Measurements from ENCODE around the gene MACC1. TPM values are rescaled to one million over a fixed set of nuclear protein-coding genes. Genes with fewer than 3 reads are reported as not detected.

The MACC1 gene
- total and polyA plus RNA-seq, 2 donors (not counting 1 experiment from before 2014, with no cell fraction given), result 0.92 to 6.2 TPM

DNA sequence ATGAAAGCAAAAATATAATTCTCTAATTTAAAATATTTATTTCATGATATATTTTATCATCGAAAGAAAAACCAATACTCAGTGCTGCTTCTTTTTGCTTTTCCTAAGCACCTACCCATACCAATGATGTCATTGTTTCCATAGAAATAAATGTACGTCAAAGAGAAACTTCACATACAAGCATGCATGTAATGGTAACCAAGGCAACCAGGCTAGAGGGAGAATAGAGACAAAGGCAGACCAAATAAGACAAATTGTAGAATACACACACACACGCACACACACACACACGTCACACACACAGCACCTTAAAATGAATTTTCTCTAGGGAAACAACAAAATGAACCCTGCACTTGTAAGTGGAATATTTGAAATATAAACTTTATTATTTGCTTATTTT lies 75.5 kb downstream of the MACC1 start:
- Histone ChIP-seq H3K4me3 (ENCODE audit: control extremely low read depth in 1 of 5, extremely low read depth in 1 of 5, insufficient read depth in 1 of 5, low read depth in 2 of 5, low read length in 4 of 5) (no peak overlapping the region), H3K27ac (ENCODE audit: low read length in 2 of 2) (no peak overlapping the region), H3K36me3 (replicated peaks in 1 of 2; ENCODE audit: control extremely low read depth in 1 of 2, control insufficient read depth in 1 of 2, extremely low read depth in 1 of 2, insufficient read depth in 2 of 2, low read length in 1 of 2) (peaks cover 3 to 7% of the 10 kb centered on the region in 2 experiments), H3K4me1 (ENCODE audit: control insufficient read depth in 2 of 2, insufficient read depth in 2 of 2, low read length in 2 of 2) (no peaks in the 10 kb centered on the region), H3K79me2 (ENCODE audit: control insufficient read depth, insufficient read depth, low read length) (no peaks in the 10 kb centered on the region), H3K9me3 (ENCODE audit: control extremely low read depth in 1 of 3, control insufficient read depth in 2 of 3, insufficient read depth in 1 of 3, low read length in 2 of 3) (no peaks in the 10 kb centered on the region), H3K27me3 (replicated peaks in 1 of 4; ENCODE audit: control extremely low read depth in 1 of 4, control insufficient read depth in 3 of 4, insufficient read depth in 4 of 4, low read length in 3 of 4) (no peaks in the 10 kb centered on the region), H3K4me2 (replicated peaks; ENCODE audit: low read depth, low read length, poor library complexity, severe bottlenecking) (no peak overlapping the region), H4K20me1 (ENCODE audit: control insufficient read depth, insufficient read depth, low read length, poor library complexity, severe bottlenecking) (no peaks in the 10 kb centered on the region), H3K9ac (ENCODE audit: low read length) (no peak overlapping the region), H2AFZ (ENCODE audit: insufficient read depth, low read depth, low read length, poor library complexity, severe bottlenecking) (no peak overlapping the region)
- no peak for TF ChIP-seq EZH2 (IDR thresholded peaks at IDR 0.05; ENCODE audit: borderline replicate concordance, insufficient read depth, low read depth, low read length, poor library complexity, severe bottlenecking)
- TF ChIP-seq, protein P1, sequence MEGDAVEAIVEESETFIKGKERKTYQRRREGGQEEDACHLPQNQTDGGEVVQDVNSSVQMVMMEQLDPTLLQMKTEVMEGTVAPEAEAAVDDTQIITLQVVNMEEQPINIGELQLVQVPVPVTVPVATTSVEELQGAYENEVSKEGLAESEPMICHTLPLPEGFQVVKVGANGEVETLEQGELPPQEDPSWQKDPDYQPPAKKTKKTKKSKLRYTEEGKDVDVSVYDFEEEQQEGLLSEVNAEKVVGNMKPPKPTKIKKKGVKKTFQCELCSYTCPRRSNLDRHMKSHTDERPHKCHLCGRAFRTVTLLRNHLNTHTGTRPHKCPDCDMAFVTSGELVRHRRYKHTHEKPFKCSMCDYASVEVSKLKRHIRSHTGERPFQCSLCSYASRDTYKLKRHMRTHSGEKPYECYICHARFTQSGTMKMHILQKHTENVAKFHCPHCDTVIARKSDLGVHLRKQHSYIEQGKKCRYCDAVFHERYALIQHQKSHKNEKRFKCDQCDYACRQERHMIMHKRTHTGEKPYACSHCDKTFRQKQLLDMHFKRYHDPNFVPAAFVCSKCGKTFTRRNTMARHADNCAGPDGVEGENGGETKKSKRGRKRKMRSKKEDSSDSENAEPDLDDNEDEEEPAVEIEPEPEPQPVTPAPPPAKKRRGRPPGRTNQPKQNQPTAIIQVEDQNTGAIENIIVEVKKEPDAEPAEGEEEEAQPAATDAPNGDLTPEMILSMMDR (IDR thresholded peaks at IDR 0.05), result no peak
- Mint-ChIP-seq H3K27ac (no peak overlapping the region), H3K27me3 (no peaks in the 10 kb centered on the region), H3K4me1 (peaks cover 7% of the 10 kb centered on the region), H3K9me3 (ENCODE audit: insufficient read depth) (no peaks in the 10 kb centered on the region), H3K4me3 (no peak overlapping the region)
- intact Hi-C loops (cut with micrococcal nuclease), result no loop called here
- ChIA-PET POLR2A (no interaction called here), CTCF (interaction anchor here (0.6 kb wide), 1 partner anchor 9 kb away, joined by 4 read pairs; no protein-coding TSS in a partner anchor)
- WGBS (ENCODE audit: insufficient coverage), result no CpG with 5 or more reads among the region's 4 CpGs
- ATAC-seq (ENCODE audit: low read depth), result no peak
- no peak for DNase-seq

DNA sequence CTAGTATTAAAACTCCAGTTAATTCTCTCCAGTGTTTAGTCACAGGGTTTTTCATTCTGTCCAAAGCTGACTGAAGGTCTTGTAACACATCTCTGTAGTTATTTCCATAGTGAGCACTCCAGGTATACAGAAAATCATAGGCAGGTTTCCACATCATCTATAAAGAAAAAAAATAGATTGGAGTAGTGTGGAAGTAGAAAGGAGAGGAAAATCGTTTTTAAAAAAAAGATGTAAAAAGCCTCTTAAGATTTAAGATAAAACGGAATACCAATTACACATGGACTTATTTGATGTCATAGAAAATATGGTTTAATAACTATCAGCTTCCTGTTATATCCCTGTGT lies 76.2 kb downstream of the MACC1 start:
- Mint-ChIP-seq H3K9me3 (ENCODE audit: insufficient read depth) (no peaks in the 10 kb centered on the region), H3K4me1 (peaks cover 7% of the 10 kb centered on the region), H3K27ac (no peak overlapping the region), H3K27me3 (no peaks in the 10 kb centered on the region), H3K4me3 (no peak overlapping the region)
- no peak for DNase-seq
- intact Hi-C loops (cut with micrococcal nuclease), result no loop called here
- no peak overlapping the region for H3K27ac ChIP-seq (ENCODE audit: low read length in 2 of 2)
- peaks cover 3 to 7% of the 10 kb centered on the region in 2 experiments for H3K36me3 ChIP-seq (replicated peaks in 1 of 2; ENCODE audit: control extremely low read depth in 1 of 2, control insufficient read depth in 1 of 2, extremely low read depth in 1 of 2, insufficient read depth in 2 of 2, low read length in 1 of 2)
- ChIA-PET POLR2A (no interaction called here), CTCF (interaction anchor here (0.6 kb wide), 1 partner anchor 16 kb away, joined by 3 read pairs; no protein-coding TSS in a partner anchor)
- no peak overlapping the region for H3K9ac ChIP-seq (ENCODE audit: low read length)
- H3K4me1 ChIP-seq (ENCODE audit: control insufficient read depth in 2 of 2, insufficient read depth in 2 of 2, low read length in 2 of 2), result no peaks in the 10 kb centered on the region
- no peaks in the 10 kb centered on the region for H3K27me3 ChIP-seq (replicated peaks in 1 of 4; ENCODE audit: control extremely low read depth in 1 of 4, control insufficient read depth in 3 of 4, insufficient read depth in 4 of 4, low read length in 3 of 4)
- H3K9me3 ChIP-seq (ENCODE audit: control extremely low read depth in 1 of 3, control insufficient read depth in 2 of 3, insufficient read depth in 1 of 3, low read length in 2 of 3), result no peaks in the 10 kb centered on the region
- H3K79me2 ChIP-seq (ENCODE audit: control insufficient read depth, insufficient read depth, low read length), result no peaks in the 10 kb centered on the region
- H3K4me3 ChIP-seq (ENCODE audit: control extremely low read depth in 1 of 5, extremely low read depth in 1 of 5, insufficient read depth in 1 of 5, low read depth in 2 of 5, low read length in 4 of 5), result no peak overlapping the region
- H3K4me2 ChIP-seq (replicated peaks; ENCODE audit: low read depth, low read length, poor library complexity, severe bottlenecking), result no peak overlapping the region
- TF ChIP-seq, protein P1 (IDR thresholded peaks at IDR 0.05), result no peak
- no peak for TF ChIP-seq EZH2 (IDR thresholded peaks at IDR 0.05; ENCODE audit: borderline replicate concordance, insufficient read depth, low read depth, low read length, poor library complexity, severe bottlenecking)
- no peaks in the 10 kb centered on the region for H4K20me1 ChIP-seq (ENCODE audit: control insufficient read depth, insufficient read depth, low read length, poor library complexity, severe bottlenecking)
- no peak overlapping the region for H2AFZ ChIP-seq (ENCODE audit: insufficient read depth, low read depth, low read length, poor library complexity, severe bottlenecking)
- WGBS (ENCODE audit: insufficient coverage), result no CpG with 5 or more reads among the region's 2 CpGs
- ATAC-seq (ENCODE audit: low read depth), result no peak
